H1 (cell line): ENCODE data around the gene P2RY14. TPM values are rescaled to one million over a fixed set of nuclear protein-coding genes. Genes with fewer than 3 reads are reported as not detected.

Experiments used
- CTCF ChIA-PET: fragments of 300-600 bp; sonication (Branson Sonifier 250); formaldehyde crosslinking; loops from one replicate; lab custom pipeline; 2021; ENCODE audit not compliant: partially characterized antibody; lab: Charles Lee
- POLR2A ChIA-PET: fragments of 300-600 bp; sonication (Branson Sonifier 250); formaldehyde crosslinking; loops from one replicate; lab custom pipeline; 2021; ENCODE audit warnings: inconsistent platforms; ENCODE audit not compliant: partially characterized antibody; lab: Charles Lee
- DNase-seq, 2 experiments: peaks; one replicate each; pipeline versions ENCODE4 v3.0.0 to v3.0.0-alpha.2; 2010 to 2022; ENCODE audit warnings: low spot score in 2 of 2, low read depth in 1 of 2, mixed read lengths in 1 of 2
- FAIRE-seq: peaks from 2 replicates; lab custom pipeline; 2011; peaks lifted over from hg19 to GRCh38; lab: Jason Lieb, UNC
- H2AFZ ChIP-seq: 2 replicates; pipeline ENCODE4 v1.8.1; 2012; ENCODE audit warnings: low read length, inconsistent platforms
- H2AK5ac ChIP-seq: 2 replicates; pipeline ENCODE4 v1.6.1; 2013; ENCODE audit warnings: low read depth, low read length
- H2BK120ac ChIP-seq: replicated peaks from 2 replicates; pipeline ENCODE3; 2013; ENCODE audit warnings: low read depth, low read length, inconsistent platforms
- H2BK12ac ChIP-seq: 2 replicates; pipeline ENCODE4 v1.6.1; 2013; ENCODE audit warnings: low read depth, low read length
- H2BK15ac ChIP-seq: 2 replicates; pipeline ENCODE4 v1.6.1; 2013; ENCODE audit warnings: low read length
- H2BK20ac ChIP-seq: 2 replicates; pipeline ENCODE4 v1.6.1; 2013; ENCODE audit warnings: low read length
- H2BK5ac ChIP-seq: 2 replicates; pipeline ENCODE4 v1.6.1; 2013; ENCODE audit warnings: low read depth, low read length
- H3K14ac ChIP-seq: 2 replicates; pipeline ENCODE4 v1.6.1; 2013; ENCODE audit warnings: inconsistent platforms; ENCODE audit not compliant: insufficient read length
- H3K18ac ChIP-seq: 2 replicates; pipeline ENCODE4 v1.6.1; 2013; ENCODE audit warnings: low read length; ENCODE audit errors: extremely low read depth
- H3K23ac ChIP-seq: 2 replicates; pipeline ENCODE4 v1.6.1; 2013; ENCODE audit warnings: inconsistent platforms; ENCODE audit not compliant: insufficient read length
- H3K23me2 ChIP-seq: 2 replicates; pipeline ENCODE4 v1.6.1; 2013; ENCODE audit warnings: low read depth, low read length
- H3K27ac ChIP-seq: 2 replicates; pipeline ENCODE4 v1.6.1; 2011; ENCODE audit warnings: low read depth, low read length, inconsistent platforms
- H3K27me3 ChIP-seq, 4 experiments: replicated peaks in 1 of 4; 1 replicate in 1 of 4; 2 replicates in 3 of 4; pipeline versions ENCODE4 v1.6.1 to v1.8.1; 2011 to 2013; ENCODE audit warnings: low read length in 3 of 4, mild to moderate bottlenecking in 3 of 4, inconsistent platforms in 2 of 4, mixed read lengths in 2 of 4, moderate library complexity in 1 of 4; ENCODE audit not compliant: control insufficient read depth in 3 of 4, insufficient read depth in 3 of 4; ENCODE audit errors: extremely low read depth in 1 of 4
- H3K36me3 ChIP-seq, 4 experiments: 2 replicates each; pipeline versions ENCODE4 v1.6.1 to v1.8.1; 2011 to 2013; ENCODE audit warnings: mild to moderate bottlenecking in 4 of 4, low read length in 3 of 4, moderate library complexity in 2 of 4, control low read depth in 1 of 4, inconsistent platforms in 1 of 4; ENCODE audit not compliant: insufficient read depth in 4 of 4, control insufficient read depth in 2 of 4
- H3K4ac ChIP-seq: replicated peaks from 2 replicates; pipeline ENCODE3; 2013; ENCODE audit warnings: low read length, low read depth, mixed read lengths, inconsistent platforms; ENCODE audit not compliant: insufficient read length
- H3K4me1 ChIP-seq, 4 experiments: replicated peaks in 1 of 4; 1 replicate in 1 of 4; 2 replicates in 3 of 4; pipeline versions ENCODE4 v1.6.1 to v1.8.1; 2011 to 2013; ENCODE audit warnings: low read length in 3 of 4, inconsistent platforms in 2 of 4, mixed read lengths in 1 of 4; ENCODE audit not compliant: insufficient read depth in 4 of 4, control insufficient read depth in 3 of 4
- H3K4me2 ChIP-seq, 2 experiments: 2 replicates each; pipeline versions ENCODE4 v1.6.1 to v1.8.1; 2011 to 2013; ENCODE audit warnings: low read depth in 2 of 2, low read length in 2 of 2, control low read depth in 1 of 2, inconsistent platforms in 1 of 2, mild to moderate bottlenecking in 1 of 2; ENCODE audit not compliant: insufficient read depth in 1 of 2
- H3K4me3 ChIP-seq, 4 experiments: fragments of 200-600, 300-600 bp in 1 of 4; sonication (generic), shearing (Covaris generic), sonication (Bioruptor Twin) in 1 of 4; 2 replicates each; pipeline versions ENCODE4 v1.5.1 to v1.8.1; 2011 to 2016; ENCODE audit warnings: low read length in 4 of 4, low read depth in 3 of 4, control low read depth in 2 of 4, inconsistent platforms in 2 of 4, mild to moderate bottlenecking in 2 of 4, mixed read lengths in 1 of 4, moderate library complexity in 1 of 4; ENCODE audit not compliant: insufficient read depth in 2 of 4; ENCODE audit errors: extremely low read depth in 1 of 4
- H3K56ac ChIP-seq: replicated peaks from 2 replicates; pipeline ENCODE3; 2013; ENCODE audit warnings: low read depth, mild to moderate bottlenecking, mixed read lengths, low read length, inconsistent platforms; ENCODE audit not compliant: insufficient read length
- H3K79me1 ChIP-seq: 2 replicates; pipeline ENCODE4 v1.6.1; 2013; ENCODE audit warnings: low read depth, low read length, control low read depth
- H3K79me2 ChIP-seq, 2 experiments: 2 replicates each; pipeline versions ENCODE4 v1.6.1 to v1.8.1; 2012 to 2013; ENCODE audit warnings: low read length in 2 of 2, mild to moderate bottlenecking in 2 of 2, inconsistent platforms in 1 of 2; ENCODE audit not compliant: insufficient read depth in 2 of 2, control insufficient read depth in 1 of 2
- H3K9ac ChIP-seq, 4 experiments: replicated peaks in 1 of 4; 1 replicate in 1 of 4; 2 replicates in 3 of 4; pipeline versions ENCODE4 v1.6.1 to v1.8.1; 2011 to 2013; ENCODE audit warnings: low read depth in 3 of 4, low read length in 3 of 4, control low read depth in 2 of 4, mild to moderate bottlenecking in 2 of 4, moderate library complexity in 2 of 4, inconsistent platforms in 1 of 4; ENCODE audit errors: extremely low read depth in 1 of 4
- H3K9me3 ChIP-seq, 2 experiments: 2 replicates each; pipeline versions ENCODE4 v1.6.1 to v1.8.1; 2012 to 2013; ENCODE audit warnings: mild to moderate bottlenecking in 2 of 2, moderate library complexity in 2 of 2, control low read depth in 1 of 2, inconsistent platforms in 1 of 2, low read depth in 1 of 2, low read length in 1 of 2, mixed read lengths in 1 of 2; ENCODE audit not compliant: insufficient read depth in 2 of 2
- H4K20me1 ChIP-seq, 2 experiments: replicated peaks in 1 of 2; 2 replicates each; pipeline versions ENCODE3 to v1.8.1; 2011 to 2013; ENCODE audit warnings: inconsistent platforms in 2 of 2, low read length in 2 of 2, mild to moderate bottlenecking in 1 of 2; ENCODE audit not compliant: insufficient read depth in 2 of 2, control insufficient read depth in 1 of 2
- H4K5ac ChIP-seq: 2 replicates; pipeline ENCODE4 v1.6.1; 2013; ENCODE audit warnings: low read length, low read depth, mixed read lengths, inconsistent platforms; ENCODE audit not compliant: insufficient read length
- H4K8ac ChIP-seq: 2 replicates; pipeline ENCODE4 v1.8.0; 2013; ENCODE audit warnings: mild to moderate bottlenecking, moderate library complexity, low read length, inconsistent platforms; ENCODE audit not compliant: insufficient read depth; ENCODE audit errors: extremely low read depth
- H4K91ac ChIP-seq: replicated peaks from 2 replicates; pipeline ENCODE3; 2013; ENCODE audit warnings: low read length, mixed read lengths, inconsistent platforms; ENCODE audit not compliant: insufficient read length
- EGR1 ChIP-seq: IDR thresholded peaks from 2 replicates; pipeline ENCODE4 v1.6.1; 2011; ENCODE audit warnings: low read depth, low read length, borderline replicate concordance
- EZH2 ChIP-seq: fragments of 200-600 bp; sonication (generic); IDR thresholded peaks from 2 replicates; pipeline ENCODE4 v1.7.1; 2012; ENCODE audit warnings: low read depth, mild to moderate bottlenecking, moderate library complexity, low read length, inconsistent platforms; ENCODE audit not compliant: severe bottlenecking
- RNF2 ChIP-seq: fragments of 200-900, 300-1000 bp; sonication (generic); IDR thresholded peaks from 2 replicates; pipeline ENCODE4 v1.7.1; 2016; ENCODE audit warnings: borderline replicate concordance, low read depth, mild to moderate bottlenecking, antibody characterized with exemption, low read length; ENCODE audit not compliant: poor library complexity, severe bottlenecking; ENCODE audit errors: missing control alignments
- TEAD4 ChIP-seq: IDR thresholded peaks from 2 replicates; pipeline ENCODE4 v1.6.1; 2012; ENCODE audit warnings: low read depth, low read length, inconsistent platforms, mixed read lengths
- WGBS, 2 experiments: shearing (Covaris generic) in 1 of 2; methylation state at CpG; one replicate each; pipeline versions ENCODE4 v1.1.6 to v1.1.7; 2013 to 2015; ENCODE audit warnings: low lambda C conversion rate in 2 of 2, mixed read lengths in 2 of 2, inconsistent platforms in 1 of 2, low coverage in 1 of 2, missing lambda C conversion rate in 1 of 2; ENCODE audit not compliant: insufficient replicate concordance in 2 of 2, insufficient coverage in 1 of 2, insufficient read length in 1 of 2; ENCODE audit errors: extremely low coverage in 1 of 2, missing lambda C conversion rate in 1 of 2; 5-methylcytosine and 5-hydroxymethylcytosine counted together
- polyA plus RNA-seq, 7 experiments: library from polyadenylated mRNA; depleted of rRNA in 3 of 7; stranded (reverse) in 5 of 7; unstranded in 2 of 7; fragments of >200 nt in 5 of 7; fragments of 200-250 nt in 2 of 7; gene quantifications; 1 replicate in 5 of 7; 2 replicates in 1 of 7; 4 replicates in 1 of 7; pipeline versions ENCODE4 v1.2.1 to v1.2.3, GENCODE V29; 2011 to 2013; ENCODE audit warnings: missing spikeins in 2 of 7, mixed read lengths in 2 of 7
- total RNA-seq: library from RNA; stranded (reverse); fragmentation: NEBNext Ultra II Directional; extraction: Animal tissue kit (Norgen Biotek cat#: 25700); gene quantifications from 2 replicates; pipeline ENCODE4 v1.2.1, GENCODE V29; 2021

The P2RY14 gene
- total and polyA plus RNA-seq, 2 of the 8 experiments (the other 6 are each of a cell fraction or from before 2014, with no cell fraction given): not detected

- no peaks in the 10 kb centered on the region for H3K9me3 ChIP-seq
- no peak overlapping the region for H3K56ac ChIP-seq
- no peaks in the 10 kb centered on the region for H3K23me2 ChIP-seq
- 96% methylated on average over 1 of the region's 1 CpG; no CpG with 5 or more reads in 1 of the 2 experiments for WGBS, 2 experiments
- no peaks in the 10 kb centered on the region for H3K36me3 ChIP-seq
- FAIRE-seq: no peak
- H2BK120ac ChIP-seq: no peak overlapping the region
- no peaks in the 10 kb centered on the region for H3K79me2 ChIP-seq
- DNase-seq: no peak
- H3K18ac ChIP-seq: no peak overlapping the region
- TF ChIP-seq EZH2 (no peak), RNF2 (no peak), TEAD4 (no peak), EGR1 (no peak)
- no peak overlapping the region for H3K14ac ChIP-seq
- H2BK20ac ChIP-seq: no peak overlapping the region
- H3K4me2 ChIP-seq: no peak overlapping the region
- H2AK5ac ChIP-seq: no peak overlapping the region
- CTCF ChIA-PET: interaction anchor here (0.7 to 3.4 kb wide), 5 partner anchors 11 to 42 kb away, joined by 3 to 13 read pairs (median 4); partner anchors contain the start of gene P2RY14
- no peak overlapping the region for H3K9ac ChIP-seq
- H2BK15ac ChIP-seq: no peak overlapping the region
- no peak overlapping the region for H3K23ac ChIP-seq
- no peak overlapping the region for H3K27ac ChIP-seq
- no peaks in the 10 kb centered on the region; the same call in 1 of the 2 replicates for H3K79me1 ChIP-seq
- H4K91ac ChIP-seq: no peak overlapping the region
- no peaks in the 10 kb centered on the region for H4K20me1 ChIP-seq
- no peaks in the 10 kb centered on the region for H3K27me3 ChIP-seq
- H2BK12ac ChIP-seq: no peak overlapping the region
- POLR2A ChIA-PET: no interaction called here
- peaks cover 0 to 7% (median 3%) of the 10 kb centered on the region in 4 experiments; a peak in 2 of 7 replicates for H3K4me1 ChIP-seq
- H3K4ac ChIP-seq: no peak overlapping the region
- no peak overlapping the region for H2AFZ ChIP-seq
- H3K4me3 ChIP-seq: no peak overlapping the region
- H2BK5ac ChIP-seq: no peak overlapping the region
- no peak overlapping the region for H4K5ac ChIP-seq
- H4K8ac ChIP-seq: no peak overlapping the region
These were observed 11.3 kb downstream of the P2RY14 start for GRCh38 chr3:151267066-151267465.
